Measurements from ENCODE around the gene CEMIP2.

Gene CEMIP2

DNA sequence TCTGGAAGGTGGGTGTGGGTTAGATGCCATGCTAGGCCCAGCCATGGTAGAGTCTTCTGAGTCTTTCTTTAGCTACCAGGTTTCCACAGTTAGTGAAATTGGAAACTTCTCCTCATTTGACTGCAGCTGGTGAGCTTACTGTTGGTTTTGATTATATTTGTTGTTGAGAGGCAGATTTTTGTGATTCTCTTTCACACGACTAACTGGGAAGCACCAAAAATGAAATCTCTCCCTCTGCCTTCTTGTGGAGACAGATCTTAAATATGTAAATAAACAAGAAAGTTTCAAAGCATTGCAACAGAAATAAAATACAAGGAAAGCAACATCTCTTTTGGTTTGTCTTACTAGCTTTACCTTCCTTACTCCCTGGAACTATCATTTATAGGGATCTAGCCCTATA is 122.2 kb downstream of the CEMIP2 start:
- DNase-seq (ENCODE audit: low spot score) = no peak

DNA sequence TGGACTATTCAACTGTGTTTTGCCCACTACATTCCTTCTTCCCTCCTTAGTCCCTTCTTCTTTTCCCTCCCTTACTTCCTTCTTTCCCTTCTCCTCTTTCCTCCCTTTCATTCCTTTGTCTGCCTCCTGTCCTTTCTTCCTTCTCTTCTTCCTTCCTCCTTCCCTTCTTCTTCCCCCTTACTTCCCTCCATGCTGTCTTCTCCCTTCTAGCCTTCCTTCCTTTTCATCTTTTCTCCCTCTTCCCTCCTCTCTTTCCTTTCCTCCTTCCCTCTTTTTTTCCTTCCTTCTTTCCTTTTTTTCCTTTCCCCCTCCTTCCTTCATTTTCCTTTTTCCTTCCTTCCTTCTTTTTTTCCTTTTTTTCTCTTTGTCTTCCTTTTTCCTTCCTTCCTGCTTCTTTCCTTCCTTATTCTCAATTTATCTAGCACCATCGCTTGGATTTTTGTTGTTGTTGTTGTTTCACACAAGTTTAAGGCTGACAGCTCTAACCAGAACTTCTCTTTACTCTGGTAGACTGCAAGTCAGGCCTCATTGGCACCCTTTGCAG is 123.4 kb downstream of the CEMIP2 start:
- DNase-seq (ENCODE audit: low spot score) = no peak

DNA sequence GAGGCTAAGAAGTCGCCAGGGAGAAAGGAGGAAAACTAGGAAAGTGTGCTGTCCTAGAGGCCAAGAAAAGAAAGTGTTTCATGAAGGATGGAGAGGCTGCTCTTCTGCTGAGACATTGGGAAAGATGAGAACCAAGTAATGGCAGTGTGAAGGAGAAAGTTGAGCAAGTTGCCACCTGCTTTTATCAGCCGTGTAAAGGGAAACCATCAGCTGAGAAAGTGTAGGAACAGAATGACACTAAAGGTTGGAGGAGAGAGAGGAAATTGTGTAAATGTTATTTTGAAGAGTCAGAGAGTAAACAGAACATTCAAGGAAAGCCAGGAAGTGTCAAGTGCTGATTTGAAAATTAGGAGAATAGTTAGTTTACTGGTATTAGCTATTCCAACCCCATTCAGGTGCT is 125.0 kb downstream of the CEMIP2 start:
- DNase-seq (ENCODE audit: low spot score) = no peak

DNA sequence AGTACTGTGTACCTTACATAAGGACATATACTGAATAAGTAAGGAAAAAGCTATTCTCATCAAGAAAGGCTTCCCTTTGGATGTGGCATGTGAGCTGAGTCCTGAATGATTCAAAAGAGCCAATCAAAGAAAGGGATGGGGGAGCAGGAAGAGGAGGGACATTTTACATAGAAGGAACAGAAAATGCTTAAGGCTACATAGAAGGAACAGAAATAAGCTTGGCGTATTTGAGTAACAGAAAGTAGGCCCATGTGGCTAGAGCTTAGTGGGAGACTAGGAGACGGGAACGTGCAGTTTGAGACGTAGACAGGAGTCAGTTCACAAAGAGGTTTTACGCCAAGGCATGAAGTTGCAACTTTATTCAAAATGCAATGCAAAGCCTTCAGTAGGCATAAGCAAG is 126.3 kb downstream of the CEMIP2 start:
- DNase-seq (ENCODE audit: low spot score) = no peak

DNA sequence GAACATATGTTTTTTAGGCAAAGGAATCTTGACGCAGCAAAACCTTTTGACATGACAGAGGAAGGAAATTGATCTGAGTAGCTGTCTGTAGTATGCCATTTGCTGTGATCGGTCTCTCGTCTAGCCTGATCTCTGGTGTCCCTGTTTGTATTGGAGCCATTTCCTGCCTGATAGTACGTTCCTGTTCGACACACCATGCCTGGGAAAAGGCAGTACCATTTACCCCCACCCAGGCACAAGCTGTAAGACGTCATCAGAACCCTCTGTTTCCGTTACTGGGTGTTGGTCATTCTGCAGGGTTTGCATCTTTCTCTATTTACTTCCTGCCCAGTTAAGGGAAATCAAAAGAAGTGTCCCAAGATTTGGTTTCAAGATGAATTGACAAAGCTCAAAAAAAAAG is 129.7 kb downstream of the CEMIP2 start:
- DNase-seq (ENCODE audit: low spot score) = no peak

DNA sequence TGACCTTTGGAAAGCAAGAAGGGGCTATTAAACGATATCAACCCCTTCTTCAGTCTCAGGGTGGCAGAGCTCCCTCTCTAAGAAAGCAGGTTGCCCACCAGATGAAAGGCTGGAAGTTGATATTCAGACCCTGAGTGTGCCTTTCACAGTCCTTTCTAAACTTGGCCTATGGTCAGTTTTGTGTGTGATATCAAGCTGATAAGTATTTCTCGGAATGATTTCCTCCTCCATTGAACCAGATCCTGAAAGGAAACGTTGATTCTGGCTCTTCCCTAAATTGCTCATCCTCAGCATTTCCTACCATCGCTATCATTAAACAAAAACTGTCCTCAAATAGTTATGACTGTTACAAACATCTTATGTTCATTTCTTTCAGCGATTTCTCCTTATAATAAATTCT is 130.4 kb downstream of the CEMIP2 start:
- DNase-seq (ENCODE audit: low spot score) = no peak

DNA sequence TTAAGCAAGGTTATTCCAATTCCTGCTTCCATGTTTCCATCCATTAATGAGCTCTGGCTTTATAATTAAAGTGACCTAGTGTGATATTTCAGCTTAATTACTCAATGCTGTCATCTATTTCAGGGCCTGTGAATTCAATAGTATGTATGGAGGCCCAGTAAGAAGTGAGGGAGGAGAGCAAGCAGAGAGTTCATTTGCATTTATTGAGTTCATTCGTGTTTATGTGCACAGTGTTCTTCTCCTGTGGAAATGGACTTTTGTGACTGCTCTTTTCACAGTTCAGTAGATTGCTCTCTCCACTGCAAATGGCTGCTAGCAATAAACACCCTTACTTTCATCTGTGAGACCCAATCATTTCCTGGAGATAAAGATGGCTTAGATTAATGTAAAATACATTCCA is 130.9 kb downstream of the CEMIP2 start:
- no peak for DNase-seq (ENCODE audit: low spot score)

DNA sequence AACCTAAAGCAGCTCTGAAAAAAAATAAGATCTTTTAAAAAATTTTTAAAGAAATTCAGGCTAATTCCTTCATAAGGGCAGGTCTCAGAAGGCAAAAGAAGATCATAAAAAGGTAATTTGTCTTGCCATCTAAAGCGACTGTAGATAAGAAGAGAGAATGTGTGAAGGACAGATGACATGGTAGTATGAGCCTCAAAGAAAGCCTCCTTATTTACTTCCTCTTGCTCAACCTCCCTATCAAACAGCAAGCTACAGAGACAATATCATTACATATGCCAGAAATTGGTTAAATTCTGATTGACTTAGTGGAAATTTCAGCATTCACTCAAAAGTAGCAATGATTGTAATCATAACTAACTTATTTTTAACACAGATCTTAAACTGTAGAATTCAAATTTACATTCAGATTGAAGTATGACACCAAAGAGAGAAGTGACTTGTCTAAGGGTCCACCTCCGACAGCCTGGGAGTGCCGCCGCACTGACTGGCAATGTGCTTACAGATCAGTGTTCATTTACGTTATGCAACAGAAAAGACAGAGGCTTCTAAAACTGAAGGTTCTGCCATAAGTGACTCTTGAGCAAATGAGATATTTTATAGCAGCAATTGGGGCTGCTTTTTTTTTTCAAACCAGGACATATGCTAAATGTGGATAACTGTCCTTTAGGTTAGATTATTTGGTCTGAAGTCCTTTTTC is 132.0 kb downstream of the CEMIP2 start:
- DNase-seq (ENCODE audit: low spot score) = no peak

DNA sequence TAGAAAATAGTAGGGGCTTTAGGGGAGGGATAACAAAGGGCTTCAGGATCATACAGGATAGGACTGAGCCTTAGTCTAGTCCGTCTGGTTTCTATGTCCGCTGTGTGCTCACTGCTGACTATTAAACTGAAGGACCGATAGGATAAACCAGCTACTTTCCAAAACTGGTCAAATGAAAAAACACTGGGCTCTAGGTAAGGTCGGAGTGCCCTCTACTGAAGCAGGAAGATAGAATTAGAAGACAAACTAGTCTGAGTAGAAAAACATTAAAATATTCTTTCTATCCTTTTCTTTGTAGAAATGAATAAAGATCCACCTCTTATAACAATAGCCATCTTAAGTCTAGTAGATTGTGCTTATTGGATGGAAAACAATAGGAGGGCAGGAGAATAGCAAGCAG is 133.6 kb downstream of the CEMIP2 start:
- no peak for DNase-seq (ENCODE audit: low spot score)
